ENCODE measurements around the gene TPM4.
"Not testable (repeated sequence)": the region's sequence is repeated elsewhere in the genome, so short reads cannot be mapped to it uniquely, and the experiment has no call there.

The TPM4 gene

DNA sequence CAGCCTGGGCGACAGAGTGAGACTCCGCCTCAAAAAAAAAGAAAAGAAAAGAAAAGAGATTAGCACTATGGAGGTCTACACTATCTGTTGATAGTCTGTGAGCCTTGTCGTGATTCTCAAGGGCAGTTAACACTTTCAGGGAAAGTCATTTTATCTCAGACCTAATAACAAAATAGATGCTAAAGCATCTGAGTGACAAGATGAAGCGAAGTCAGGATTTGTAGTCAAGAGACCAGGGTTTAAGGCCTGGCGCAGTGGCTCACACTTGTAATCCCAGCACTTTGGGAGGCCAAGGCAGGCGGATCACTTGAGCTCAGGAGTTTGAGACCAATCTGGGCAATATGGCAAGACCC, 22.1 kb downstream of the TPM4 start:
- no peak for DNase-seq (ENCODE audit: low read depth)

DNA sequence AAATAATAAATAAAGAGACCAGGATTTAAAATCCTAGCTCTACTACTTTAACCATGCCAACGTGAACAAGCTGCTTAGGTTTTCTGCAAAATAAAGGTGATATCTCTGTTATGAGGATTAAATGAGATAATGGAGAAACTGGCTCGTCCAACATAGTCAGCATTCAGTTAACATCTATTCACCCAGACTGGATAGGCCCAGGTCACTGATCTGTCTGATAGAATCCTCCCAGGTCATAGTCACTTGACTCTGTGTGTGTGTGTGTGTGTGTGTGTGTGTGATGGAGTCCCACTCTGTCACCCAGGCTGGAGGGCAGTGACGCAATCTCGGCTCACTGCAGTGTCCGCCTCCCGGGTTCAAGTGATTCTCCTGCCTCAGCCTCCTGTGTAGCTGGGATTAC, 22.5 kb downstream of the TPM4 start:
- DNase-seq (ENCODE audit: low read depth), result no peak

DNA sequence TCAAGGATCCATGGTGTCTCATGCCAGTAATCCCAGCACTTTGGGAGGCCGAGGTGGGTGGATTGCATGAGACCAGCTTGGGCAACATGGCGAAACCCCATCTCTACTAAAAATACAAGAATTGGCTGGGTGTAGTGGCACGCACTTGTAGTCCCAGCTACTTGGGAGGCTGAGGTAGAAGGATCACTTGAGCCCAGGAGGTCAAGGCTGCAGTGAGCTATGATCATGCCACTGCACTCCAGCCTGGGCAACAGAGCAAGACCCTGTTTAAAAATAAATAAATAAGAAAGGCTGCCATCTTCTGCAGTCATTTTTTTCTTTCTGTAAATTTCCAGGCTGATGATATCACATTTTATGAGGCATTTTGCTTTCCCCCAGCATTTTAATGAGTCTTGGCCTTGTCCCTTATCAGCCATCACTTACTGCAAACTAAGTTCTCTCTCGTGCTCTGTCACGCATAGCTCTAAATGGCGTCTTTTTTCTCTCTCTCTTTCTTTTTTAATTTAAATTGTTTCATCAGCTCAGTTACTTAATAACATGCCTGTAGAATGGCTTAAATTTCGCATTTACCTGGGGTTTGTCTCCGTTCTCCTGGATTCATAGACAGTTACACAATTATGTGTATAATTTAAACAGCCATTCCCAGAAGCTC, 23.1 kb downstream of the TPM4 start:
- DNase-seq (ENCODE audit: low read depth), result not testable (repeated sequence)

DNA sequence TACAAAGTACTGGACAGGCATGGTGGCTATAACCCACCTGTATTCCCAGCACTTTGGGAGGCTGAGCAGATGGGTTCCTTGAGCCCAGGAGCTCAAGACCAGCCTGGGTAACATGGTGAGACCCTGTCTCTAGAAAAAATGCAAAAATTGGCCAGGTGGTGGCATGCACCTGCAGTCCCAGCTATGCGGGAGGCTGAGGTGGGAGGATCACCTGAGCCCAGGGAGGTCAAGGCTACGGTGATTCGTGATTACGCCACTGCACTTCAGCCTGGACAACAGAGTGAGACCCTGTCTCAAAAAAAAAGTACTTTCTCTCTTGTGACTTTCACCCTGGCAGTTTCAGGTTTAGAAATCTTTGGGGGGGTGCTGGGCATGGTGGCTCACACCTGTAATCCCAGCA, 24.2 kb downstream of the TPM4 start:
- no peak for DNase-seq (ENCODE audit: low read depth)

DNA sequence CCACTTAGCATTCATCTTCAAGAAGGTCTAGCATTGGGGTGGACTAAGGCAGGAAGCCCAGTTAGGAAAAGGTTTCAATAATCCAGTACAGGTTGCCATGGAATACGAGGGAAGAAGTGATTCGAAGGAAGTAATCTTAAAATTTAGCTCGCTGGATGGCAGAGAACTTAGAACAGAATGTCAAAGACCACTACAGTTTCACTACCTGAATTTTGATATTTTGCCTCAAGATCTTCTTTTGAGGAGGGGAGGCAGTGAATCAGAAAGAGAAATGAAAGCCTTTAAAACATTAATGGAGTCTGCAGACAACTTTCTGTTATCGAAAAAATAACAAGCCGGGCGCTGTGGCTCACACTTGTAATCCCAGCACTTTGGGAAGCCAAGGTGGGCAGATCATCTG, 28.4 kb downstream of the TPM4 start:
- DNase-seq (ENCODE audit: low read depth), result no peak

DNA sequence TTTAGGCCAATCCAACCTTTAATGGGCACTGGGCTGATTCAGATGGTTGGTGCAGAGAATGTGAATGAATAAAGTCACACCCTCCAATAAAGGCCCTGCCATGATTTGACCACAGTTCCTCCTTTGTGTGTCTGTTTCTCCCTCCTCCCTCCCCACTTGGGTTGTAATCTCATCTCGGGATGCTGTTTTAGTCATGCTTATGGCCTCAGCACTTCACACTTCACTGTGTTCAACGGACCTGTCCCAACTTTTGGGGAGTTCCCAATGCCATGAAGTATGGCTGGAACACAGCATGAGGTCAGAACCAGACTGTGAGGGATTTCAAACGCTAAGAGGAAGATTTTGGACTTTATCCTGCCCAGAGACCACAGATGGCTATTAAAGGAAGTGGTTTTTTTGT, 29.8 kb downstream of the TPM4 start:
- DNase-seq (ENCODE audit: low read depth), result no peak

DNA sequence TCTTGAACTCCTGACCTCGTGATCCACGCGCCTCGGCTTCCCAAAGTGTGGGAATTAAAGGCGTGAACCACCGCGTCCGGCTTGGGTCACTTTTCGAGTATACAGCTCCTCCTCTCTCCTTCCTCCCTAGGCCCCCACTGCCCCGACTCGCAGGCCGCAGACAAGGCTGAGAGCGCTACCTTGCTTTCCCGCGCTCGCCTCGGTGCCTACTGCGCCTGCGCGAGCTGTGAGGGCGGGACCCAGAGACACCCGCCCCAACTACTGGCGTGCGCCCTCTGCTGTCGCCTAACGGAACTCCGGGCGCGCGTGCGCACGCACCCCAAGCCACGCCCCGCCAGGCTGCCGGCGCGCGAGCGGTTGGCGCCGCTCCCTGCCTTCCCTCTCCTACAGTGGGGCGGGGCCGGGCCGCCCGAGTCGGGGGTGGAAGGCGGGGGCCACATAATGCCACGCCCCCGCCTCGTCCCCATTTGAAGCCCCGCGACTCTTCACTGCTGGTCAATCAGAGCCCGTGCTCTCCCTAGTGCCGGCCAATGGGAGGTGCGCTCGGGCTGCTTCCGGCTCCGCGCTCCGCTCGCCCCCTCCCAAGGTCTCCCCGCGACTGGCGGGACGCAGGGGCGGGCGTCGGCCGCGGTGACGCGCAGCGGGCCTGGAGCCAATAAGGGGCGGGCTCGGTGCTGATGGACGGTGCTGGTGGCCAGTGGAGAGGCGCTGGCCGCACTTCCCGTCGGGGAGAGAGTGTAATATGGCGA, 35.0 kb downstream of the TPM4 start, which contains the start of gene RAB8A:
Gene RAB8A (plus strand): TSS at position 730 of the 749 bp plus-strand sequence. CDS start 13 bp downstream, at position 743.
- DNase-seq (ENCODE audit: low read depth), result peak; percentile 98

DNA sequence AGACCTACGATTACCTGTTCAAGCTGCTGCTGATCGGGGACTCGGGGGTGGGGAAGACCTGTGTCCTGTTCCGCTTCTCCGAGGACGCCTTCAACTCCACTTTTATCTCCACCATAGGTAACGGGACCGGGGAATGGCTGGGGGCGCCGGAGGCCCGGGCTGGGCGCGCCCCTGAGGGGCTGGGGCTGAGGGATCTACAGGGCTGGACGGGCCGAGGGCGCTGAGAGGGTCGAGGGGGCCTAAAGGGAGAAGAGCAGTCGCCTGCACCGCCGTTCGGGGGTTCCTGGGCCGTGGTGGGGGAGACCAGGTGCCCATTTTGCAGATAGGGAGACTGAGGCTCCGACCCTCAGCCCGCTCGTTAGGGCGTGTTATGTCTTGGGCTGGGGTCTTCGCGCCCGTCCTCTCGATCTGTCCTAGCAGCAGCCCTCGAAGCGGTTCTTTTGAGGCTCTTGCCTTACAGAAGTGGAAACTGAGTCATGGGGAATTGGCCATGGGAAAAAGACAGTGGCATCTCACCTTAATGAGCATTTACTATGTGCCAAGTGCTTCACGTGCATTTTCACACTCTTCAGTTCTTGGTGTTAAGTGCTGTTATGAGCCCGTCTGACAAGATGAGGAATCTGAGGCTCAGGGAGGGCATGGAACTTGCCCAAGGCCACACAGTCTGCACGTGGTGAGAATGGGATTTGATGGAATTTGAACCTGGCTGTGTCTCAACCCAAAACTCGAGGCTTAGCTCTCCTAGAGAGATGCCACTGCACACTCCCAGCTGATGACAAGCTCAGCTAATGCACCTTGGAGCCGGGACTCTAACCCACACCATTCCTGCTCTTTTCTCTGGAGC, 35.8 kb downstream of the TPM4 start:
- no peak for DNase-seq (ENCODE audit: low read depth)

DNA sequence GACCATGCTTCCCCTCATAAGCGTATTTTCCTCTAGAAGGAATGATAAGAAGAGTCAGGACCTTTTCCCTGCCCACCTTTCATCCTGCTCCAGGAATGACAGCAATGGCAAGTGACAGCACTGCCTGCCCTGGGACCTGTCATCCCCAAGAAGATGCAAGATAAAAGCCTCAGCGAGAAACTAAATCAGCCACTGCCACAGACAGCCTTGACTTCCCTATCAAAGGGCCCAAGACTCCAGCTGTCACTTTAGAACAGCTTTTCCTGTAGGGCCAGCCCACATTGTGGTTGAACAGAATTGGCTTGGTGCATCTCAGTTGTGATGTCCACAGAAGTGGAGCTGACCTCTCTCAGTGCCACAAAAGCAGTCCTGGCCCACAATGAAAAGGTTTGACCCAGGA, 36.5 kb downstream of the TPM4 start:
- DNase-seq (ENCODE audit: low read depth), result no peak

DNA sequence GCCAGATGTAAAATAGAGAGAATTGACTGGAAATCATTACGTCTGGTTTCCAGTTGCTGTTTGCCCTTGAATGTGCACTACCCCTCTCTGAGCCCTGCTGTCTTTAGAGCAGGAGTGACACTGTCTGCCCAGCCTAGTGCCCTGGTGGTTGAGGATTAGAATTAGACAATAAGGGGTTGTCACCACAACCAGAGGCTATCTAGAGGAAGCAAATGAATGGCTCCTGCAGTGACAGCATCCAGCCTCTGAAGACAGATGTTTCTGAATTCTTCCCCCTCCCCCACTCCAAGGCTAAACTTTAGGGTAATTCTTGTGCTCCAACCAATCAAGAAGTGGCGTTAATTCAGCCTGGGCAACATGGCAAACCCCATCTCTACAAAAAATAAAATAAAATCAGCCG, 37.4 kb downstream of the TPM4 start:
- no peak for DNase-seq (ENCODE audit: low read depth)

DNA sequence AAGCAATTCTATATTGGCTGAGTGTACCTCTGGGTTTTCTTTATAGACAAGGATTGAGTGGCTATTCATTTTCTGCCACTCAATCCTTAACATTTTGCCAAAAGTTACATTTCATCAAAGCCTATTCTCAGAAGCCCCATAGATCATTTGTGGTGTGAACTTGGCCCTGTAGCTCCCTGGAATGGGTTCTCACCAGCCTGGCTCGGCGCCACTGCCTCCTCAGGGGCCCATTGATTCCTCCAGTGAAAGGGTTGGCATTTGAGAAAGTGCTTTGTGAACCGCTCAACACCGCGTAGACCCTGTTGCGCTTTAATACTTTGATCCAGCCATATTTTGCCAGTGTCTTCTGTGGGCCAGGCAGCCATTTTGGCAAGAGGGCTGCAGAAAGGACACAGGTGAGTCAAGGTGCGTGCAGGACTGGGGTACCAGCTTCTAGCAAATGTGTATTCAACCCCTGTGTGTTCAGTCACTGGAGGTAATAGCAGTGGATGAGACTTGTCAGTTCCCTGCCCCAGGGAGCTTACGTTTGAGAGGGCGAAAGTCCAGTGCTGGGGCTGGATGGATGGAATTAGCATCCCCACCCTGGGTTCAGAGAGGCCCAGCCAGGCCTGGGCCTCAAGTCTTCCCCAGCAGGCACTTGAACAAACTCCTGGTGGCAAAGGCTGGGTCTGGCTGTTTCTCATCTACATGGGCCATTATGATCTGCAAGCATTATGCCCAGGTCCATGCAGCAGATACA, 39.2 kb downstream of the TPM4 start:
- DNase-seq (ENCODE audit: low read depth), result no peak

DNA sequence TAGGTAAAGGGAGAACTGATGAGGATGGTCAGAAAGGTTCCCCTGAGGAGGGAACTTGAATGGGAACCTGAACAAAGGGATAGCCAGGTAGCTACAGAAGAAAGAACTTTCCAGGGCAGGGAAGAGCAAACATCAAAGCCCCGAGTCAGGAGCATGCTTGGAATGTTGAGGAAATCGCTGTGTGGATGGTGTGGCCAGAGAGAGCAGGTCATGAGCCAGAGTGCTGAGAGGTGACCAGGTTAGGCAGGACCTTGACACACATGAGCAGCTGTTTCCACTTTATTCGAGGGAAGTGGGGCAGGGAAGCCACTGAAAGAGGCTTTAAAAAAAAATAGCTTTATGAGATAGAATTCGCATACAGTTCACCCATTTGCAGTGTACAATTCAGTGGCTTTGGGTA, 39.8 kb downstream of the TPM4 start:
- DNase-seq (ENCODE audit: low read depth), result no peak

DNA sequence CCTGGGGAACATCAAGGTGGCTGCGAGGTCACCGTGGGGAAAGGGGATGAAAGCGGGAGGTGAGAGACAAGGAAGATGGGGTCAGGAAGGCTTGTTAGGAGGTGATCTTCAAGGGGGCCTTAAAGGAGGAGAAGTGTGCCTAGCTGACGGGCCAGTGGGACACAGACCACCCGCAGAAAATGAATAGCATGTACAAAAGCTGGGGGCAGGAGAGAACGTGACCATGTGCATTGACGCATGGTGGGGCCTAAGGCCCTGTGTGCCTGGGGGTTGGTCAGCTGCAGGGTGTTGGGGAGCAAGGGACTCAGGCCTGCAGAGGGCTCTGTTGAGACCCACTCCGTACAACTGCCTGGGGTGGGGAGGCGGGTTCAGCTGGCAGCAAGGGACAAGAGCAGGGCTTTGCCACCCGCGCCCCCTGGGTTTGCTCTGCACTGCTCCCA, 41.3 kb downstream of the TPM4 start:
- no peak for DNase-seq (ENCODE audit: low read depth)

DNA sequence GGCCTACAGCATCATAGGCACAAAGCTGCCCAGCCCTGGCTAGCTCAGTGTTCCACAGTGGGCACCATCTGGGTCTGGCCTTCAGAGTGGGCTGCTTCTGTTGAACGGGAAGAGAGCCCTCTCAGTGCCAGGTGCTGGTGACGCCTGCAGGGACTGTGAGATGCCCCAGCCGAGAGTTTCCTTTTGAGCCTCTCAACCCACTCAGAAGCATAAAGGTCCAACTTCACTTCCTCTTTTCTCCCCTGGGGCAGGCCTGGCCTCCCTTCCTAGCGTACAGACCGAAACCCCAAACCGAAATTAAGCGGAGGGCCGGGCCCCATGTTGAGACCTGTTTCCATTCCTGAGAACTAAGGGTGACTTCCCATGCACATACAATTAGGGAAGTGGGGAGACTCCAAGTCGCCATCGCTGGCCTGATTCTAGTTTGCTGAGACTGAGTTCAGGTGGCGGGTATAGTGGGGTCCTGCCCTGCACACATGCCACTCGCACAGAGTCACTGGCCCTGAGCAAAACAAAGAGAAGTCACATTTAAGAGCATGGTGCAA, 42.3 kb downstream of the TPM4 start:
- no peak for DNase-seq (ENCODE audit: low read depth)

DNA sequence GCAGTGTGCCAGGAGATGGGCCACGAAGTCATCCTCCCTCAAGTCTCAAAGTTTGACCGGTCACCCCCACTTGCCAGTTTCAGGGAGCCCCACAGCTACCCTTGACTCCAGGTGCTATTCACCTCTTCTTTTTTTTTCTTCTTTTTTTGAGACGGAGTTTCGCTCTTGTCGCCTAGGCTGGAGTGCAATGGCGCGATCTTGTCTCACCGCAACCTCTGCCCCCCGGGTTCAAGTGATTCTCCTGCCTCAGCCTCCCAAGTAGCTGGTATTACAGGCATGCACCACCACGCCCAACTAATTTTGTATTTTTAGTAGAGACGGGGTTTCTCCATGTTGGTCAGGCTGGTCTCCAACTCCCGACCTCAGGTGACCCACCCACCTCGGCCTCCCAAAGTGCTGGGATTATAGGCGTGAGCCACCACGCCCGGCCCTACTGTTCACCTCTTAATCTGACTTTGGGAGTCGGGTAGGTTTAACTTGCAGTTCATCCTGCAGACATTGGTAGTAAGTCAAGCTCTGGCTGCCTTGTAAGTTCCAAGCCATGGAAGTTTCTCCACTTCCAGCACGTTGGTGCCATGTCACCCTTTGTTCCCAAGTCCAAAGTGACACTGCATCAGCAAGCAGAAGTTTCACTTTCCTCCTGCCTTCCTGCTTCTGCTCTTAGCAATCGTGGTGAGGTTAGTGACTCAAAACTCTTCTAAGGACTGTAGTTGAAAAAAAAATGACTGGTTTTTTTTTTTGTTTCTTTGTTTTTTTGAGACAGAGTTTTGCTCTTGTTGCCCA, 43.0 kb downstream of the TPM4 start:
- not testable (repeated sequence) for DNase-seq (ENCODE audit: low read depth)

DNA sequence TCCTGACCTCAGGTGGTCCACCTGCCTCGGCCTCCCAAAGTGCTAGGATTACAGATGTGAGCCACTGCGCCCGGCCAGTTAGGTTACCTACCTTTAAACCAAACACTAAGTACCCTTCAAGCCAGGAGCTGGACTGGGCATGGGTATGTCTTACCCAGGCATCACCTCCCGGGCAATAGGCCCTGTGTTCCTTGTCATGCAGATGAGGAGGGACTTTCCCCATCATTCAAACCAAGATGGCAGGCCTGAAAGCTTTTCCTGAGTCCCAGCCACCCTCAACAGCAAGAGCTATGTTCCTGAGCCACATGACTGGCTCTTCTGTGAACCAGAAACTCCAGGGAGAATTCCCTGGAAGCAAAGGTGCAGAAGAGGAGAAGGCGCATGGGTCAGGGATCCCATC, 44.8 kb downstream of the TPM4 start:
- DNase-seq (ENCODE audit: low read depth), result no peak

DNA sequence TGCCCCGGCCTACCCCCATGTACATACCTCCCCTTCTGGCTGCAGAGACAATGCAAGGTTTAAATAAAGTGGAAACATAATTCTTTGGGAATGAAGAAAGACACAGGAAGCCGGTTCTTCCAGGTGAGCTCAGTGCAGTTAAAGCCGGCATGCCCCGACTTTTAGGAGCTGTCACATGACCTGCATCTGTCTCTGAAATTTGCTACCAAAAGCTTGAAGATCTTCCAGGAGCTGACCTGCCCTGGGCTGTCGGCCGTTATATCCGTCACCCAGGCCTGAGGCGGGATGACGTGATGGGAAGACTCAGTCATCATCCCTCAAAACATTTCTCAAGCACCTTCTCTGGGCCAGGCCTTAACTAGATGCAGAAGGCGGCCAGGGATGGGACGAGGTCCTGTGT, 45.7 kb downstream of the TPM4 start:
- DNase-seq (ENCODE audit: low read depth), result no peak

DNA sequence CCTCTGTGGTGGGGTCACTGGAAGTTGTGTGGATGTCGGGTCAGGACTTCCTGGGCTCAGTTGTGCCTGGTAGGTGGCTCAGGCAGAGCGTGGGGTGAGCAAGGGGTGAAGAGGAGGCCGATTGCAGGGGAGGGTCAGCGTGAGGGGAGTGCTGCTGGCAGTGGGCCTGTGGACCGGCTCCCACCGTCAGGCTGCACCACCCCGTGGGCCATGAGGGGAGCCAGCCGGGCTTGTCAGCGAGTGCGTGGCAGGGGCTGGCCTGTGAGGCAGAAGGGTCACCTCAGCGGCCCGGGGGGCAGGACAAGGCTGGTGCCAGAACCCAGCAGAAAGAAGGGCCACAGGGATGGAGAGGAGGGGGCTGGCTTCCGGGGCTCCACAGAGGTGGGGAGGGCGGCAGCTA, 48.7 kb downstream of the TPM4 start:
- no peak for DNase-seq (ENCODE audit: low read depth)

DNA sequence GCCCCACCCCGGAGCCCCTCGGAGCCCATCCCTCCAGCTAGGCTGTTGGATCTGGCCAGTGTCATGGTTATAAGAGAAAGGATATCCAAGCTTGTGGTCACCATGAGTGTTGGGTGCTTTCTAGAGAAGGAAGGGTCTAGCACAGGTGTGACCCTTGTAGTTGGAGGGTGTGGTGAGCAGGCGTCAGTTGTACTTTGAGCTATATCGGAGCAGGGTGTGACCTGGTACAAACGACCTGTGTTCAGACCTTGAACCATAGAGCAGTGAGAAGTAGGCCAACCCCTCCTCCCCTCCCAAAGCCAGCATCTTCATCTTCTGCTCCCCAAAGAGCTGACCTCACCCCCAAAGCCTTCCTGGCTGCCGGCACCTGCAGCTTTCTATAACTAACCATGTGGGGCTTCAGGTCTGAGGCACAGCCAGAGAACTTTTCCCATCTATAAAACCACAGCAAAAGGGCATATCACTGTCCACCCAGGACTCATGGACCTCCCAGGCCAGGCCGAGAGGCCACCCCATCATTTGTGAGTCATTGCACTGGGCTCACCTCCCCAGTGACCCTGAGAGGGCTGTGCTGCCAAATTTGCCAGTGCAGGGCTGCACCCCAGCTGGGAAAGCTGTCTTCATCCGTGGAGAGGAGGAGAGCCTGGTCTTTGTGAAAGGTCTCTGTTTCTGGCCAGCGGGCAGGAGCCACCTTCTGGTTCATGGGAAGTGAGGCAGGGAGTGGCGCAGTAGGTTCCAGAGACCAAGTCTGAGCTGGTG, 49.6 kb downstream of the TPM4 start:
- DNase-seq (ENCODE audit: low read depth), result no peak

DNA sequence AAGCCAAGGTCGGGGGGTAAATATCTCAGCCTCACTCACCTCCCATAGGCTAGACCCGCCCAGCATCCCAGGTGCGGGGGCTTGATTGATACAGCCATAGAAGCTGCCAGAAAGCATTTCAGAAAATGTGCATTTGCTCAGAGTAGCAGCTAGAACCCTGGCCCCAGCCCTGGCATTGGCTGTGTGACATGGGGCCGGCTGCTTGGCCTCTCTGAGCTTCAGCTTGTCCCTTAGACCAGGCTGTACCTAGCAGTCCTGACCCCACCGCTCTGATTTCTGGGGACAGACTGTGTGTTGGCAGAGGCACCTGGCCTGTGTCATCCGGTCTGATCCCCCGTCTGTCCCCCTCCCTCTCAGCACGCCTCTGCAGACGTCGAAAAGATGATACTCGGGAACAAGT, 50.8 kb downstream of the TPM4 start:
- no peak for DNase-seq (ENCODE audit: low read depth)
